ENCODE data around the gene PLCH1. TPM values are rescaled to one million over a fixed set of nuclear protein-coding genes. Genes with fewer than 3 reads are reported as not detected.

The PLCH1 gene
- total RNA-seq, 1 experiment from 2014 or later: 8.9 TPM

DNA sequence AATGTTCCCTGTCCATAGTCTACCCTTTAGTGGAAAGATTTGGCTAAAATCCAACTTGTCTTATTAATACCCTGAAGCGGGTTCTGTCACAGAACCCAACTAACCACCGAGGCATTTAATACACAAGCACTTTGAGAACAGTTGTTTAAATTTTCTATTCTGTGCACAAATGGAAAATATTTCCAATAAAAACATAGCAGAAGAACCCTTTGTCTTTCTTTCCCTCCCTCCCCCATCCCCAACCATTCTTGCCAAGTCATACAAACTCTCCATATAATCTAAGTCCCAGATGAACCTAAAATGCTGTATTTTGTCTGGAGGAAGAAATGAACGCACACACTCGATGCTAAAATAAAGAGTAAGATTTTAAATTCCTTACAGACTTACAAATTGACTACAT, 324.5 kb downstream of the PLCH1 start:
- Mint-ChIP-seq H3K9me3 (peaks cover 6% of the 10 kb centered on the region), H3K36me3 (no peaks in the 10 kb centered on the region), H3K27me3 (ENCODE audit: low read depth) (no peaks in the 10 kb centered on the region; the same call in 1 of the 2 replicates), H3K4me3 (no peak overlapping the region), H3K27ac (no peak overlapping the region), H3K4me1 (peaks cover 39% of the 10 kb centered on the region)
- DNase-seq (ENCODE audit: low spot score) (no peak), ATAC-seq (no peak)
- ChIA-PET CTCF (interaction anchor here (1.0 to 2.0 kb wide), 4 partner anchors 13 to 282 kb away, joined by 3 to 14 read pairs (median 8); no protein-coding TSS in a partner anchor), POLR2A (no interaction called here)
- TF ChIP-seq, protein P1, sequence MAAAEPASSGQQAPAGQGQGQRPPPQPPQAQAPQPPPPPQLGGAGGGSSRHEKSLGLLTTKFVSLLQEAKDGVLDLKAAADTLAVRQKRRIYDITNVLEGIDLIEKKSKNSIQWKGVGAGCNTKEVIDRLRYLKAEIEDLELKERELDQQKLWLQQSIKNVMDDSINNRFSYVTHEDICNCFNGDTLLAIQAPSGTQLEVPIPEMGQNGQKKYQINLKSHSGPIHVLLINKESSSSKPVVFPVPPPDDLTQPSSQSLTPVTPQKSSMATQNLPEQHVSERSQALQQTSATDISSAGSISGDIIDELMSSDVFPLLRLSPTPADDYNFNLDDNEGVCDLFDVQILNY (CRISPR knock-in tag; IDR thresholded peaks at IDR 0.05): no peak
- TF ChIP-seq HMGA2 (CRISPR knock-in tag; IDR thresholded peaks at IDR 0.05) (no peak), FOXK1 (CRISPR knock-in tag; IDR thresholded peaks at IDR 0.05) (no peak), ZNF232 (CRISPR knock-in tag; IDR thresholded peaks at IDR 0.05) (no peak)
- TF ChIP-seq, protein P2, sequence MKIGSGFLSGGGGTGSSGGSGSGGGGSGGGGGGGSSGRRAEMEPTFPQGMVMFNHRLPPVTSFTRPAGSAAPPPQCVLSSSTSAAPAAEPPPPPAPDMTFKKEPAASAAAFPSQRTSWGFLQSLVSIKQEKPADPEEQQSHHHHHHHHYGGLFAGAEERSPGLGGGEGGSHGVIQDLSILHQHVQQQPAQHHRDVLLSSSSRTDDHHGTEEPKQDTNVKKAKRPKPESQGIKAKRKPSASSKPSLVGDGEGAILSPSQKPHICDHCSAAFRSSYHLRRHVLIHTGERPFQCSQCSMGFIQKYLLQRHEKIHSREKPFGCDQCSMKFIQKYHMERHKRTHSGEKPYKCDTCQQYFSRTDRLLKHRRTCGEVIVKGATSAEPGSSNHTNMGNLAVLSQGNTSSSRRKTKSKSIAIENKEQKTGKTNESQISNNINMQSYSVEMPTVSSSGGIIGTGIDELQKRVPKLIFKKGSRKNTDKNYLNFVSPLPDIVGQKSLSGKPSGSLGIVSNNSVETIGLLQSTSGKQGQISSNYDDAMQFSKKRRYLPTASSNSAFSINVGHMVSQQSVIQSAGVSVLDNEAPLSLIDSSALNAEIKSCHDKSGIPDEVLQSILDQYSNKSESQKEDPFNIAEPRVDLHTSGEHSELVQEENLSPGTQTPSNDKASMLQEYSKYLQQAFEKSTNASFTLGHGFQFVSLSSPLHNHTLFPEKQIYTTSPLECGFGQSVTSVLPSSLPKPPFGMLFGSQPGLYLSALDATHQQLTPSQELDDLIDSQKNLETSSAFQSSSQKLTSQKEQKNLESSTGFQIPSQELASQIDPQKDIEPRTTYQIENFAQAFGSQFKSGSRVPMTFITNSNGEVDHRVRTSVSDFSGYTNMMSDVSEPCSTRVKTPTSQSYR (CRISPR knock-in tag; IDR thresholded peaks at IDR 0.05): no peak

DNA sequence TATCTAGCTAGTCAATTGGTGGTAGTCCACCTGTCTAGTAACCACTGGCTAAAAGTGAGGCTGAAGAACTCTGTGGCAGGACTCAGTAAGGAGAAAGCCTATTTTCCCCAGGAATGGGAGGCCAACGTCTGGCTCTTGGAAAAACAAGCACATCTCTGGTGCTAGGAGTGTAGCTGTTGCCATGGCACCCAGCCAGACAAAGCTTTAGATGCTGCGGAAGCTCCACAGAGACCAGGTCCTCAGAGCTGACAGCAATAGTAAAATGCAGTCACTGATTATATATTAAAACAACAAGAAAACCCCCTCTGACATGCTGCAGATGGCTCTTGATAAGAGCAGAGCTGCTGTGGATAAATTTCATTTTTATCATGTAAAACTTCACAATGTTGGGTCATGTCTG, 326.5 kb downstream of the PLCH1 start:
- Mint-ChIP-seq H3K27ac (no peak overlapping the region), H3K9me3 (no peaks in the 10 kb centered on the region), H3K36me3 (no peaks in the 10 kb centered on the region), H3K4me3 (no peak overlapping the region), H3K27me3 (ENCODE audit: low read depth) (no peaks in the 10 kb centered on the region), H3K4me1 (peaks cover 32% of the 10 kb centered on the region)
- DNase-seq (ENCODE audit: low spot score) (no peak), ATAC-seq (no peak)
- TF ChIP-seq ZNF263 (CRISPR knock-in tag; IDR thresholded peaks at IDR 0.05; ENCODE audit: low read depth): no peak
- TF ChIP-seq, protein P3, sequence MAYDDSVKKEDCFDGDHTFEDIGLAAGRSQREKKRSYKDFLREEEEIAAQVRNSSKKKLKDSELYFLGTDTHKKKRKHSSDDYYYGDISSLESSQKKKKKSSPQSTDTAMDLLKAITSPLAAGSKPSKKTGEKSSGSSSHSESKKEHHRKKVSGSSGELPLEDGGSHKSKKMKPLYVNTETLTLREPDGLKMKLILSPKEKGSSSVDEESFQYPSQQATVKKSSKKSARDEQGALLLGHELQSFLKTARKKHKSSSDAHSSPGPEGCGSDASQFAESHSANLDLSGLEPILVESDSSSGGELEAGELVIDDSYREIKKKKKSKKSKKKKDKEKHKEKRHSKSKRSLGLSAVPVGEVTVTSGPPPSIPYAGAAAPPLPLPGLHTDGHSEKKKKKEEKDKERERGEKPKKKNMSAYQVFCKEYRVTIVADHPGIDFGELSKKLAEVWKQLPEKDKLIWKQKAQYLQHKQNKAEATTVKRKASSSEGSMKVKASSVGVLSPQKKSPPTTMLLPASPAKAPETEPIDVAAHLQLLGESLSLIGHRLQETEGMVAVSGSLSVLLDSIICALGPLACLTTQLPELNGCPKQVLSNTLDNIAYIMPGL (CRISPR knock-in tag; IDR thresholded peaks at IDR 0.05): no peak
- ChIA-PET CTCF (no interaction called here), POLR2A (no interaction called here)

DNA sequence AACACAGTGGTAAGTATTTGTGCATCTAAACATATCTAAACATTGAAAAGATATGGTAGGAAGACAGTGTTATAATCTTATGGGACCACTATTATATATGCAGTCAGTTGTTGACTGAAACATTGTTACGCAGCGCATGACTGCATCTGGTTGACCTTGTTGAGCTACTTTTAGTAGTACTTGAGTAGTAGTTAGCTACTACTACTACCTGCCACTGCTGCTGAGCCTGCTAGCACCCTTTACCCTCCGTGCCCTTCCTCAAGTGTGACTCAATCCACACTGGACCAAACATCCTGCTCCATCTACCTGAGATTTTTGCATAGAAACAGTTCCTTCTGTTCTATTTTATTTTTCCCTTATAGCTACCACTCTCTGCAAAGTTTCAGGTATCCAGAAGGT, 327.8 kb downstream of the PLCH1 start:
- no peak for DNase-seq (ENCODE audit: low spot score)
- no peak overlapping the region for H3K4me3 Mint-ChIP-seq
- POLR2A ChIA-PET: no interaction called here
- no peak for TF ChIP-seq NFYB (CRISPR knock-in tag; conservative IDR thresholded peaks at IDR 0.05; ENCODE audit: low read depth)
- no peak for TF ChIP-seq TCF7 (CRISPR knock-in tag; IDR thresholded peaks at IDR 0.05; ENCODE audit: low read depth)
- no peak for TF ChIP-seq GABPB1 (CRISPR knock-in tag; IDR thresholded peaks at IDR 0.05)
- TF ChIP-seq RELA (CRISPR knock-in tag; IDR thresholded peaks at IDR 0.05; ENCODE audit: borderline replicate concordance): no peak
- TF ChIP-seq, protein P4, sequence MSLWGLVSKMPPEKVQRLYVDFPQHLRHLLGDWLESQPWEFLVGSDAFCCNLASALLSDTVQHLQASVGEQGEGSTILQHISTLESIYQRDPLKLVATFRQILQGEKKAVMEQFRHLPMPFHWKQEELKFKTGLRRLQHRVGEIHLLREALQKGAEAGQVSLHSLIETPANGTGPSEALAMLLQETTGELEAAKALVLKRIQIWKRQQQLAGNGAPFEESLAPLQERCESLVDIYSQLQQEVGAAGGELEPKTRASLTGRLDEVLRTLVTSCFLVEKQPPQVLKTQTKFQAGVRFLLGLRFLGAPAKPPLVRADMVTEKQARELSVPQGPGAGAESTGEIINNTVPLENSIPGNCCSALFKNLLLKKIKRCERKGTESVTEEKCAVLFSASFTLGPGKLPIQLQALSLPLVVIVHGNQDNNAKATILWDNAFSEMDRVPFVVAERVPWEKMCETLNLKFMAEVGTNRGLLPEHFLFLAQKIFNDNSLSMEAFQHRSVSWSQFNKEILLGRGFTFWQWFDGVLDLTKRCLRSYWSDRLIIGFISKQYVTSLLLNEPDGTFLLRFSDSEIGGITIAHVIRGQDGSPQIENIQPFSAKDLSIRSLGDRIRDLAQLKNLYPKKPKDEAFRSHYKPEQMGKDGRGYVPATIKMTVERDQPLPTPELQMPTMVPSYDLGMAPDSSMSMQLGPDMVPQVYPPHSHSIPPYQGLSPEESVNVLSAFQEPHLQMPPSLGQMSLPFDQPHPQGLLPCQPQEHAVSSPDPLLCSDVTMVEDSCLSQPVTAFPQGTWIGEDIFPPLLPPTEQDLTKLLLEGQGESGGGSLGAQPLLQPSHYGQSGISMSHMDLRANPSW (CRISPR knock-in tag; conservative IDR thresholded peaks at IDR 0.05; ENCODE audit: low read depth): no peak
- TF ChIP-seq, protein P5, sequence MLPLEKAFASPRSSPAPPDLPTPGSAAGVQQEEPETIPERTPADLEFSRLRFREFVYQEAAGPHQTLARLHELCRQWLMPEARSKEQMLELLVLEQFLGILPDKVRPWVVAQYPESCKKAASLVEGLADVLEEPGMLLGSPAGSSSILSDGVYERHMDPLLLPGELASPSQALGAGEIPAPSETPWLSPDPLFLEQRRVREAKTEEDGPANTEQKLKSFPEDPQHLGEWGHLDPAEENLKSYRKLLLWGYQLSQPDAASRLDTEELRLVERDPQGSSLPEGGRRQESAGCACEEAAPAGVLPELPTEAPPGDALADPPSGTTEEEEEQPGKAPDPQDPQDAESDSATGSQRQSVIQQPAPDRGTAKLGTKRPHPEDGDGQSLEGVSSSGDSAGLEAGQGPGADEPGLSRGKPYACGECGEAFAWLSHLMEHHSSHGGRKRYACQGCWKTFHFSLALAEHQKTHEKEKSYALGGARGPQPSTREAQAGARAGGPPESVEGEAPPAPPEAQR (CRISPR knock-in tag; IDR thresholded peaks at IDR 0.05): no peak
- TF ChIP-seq, protein P6, sequence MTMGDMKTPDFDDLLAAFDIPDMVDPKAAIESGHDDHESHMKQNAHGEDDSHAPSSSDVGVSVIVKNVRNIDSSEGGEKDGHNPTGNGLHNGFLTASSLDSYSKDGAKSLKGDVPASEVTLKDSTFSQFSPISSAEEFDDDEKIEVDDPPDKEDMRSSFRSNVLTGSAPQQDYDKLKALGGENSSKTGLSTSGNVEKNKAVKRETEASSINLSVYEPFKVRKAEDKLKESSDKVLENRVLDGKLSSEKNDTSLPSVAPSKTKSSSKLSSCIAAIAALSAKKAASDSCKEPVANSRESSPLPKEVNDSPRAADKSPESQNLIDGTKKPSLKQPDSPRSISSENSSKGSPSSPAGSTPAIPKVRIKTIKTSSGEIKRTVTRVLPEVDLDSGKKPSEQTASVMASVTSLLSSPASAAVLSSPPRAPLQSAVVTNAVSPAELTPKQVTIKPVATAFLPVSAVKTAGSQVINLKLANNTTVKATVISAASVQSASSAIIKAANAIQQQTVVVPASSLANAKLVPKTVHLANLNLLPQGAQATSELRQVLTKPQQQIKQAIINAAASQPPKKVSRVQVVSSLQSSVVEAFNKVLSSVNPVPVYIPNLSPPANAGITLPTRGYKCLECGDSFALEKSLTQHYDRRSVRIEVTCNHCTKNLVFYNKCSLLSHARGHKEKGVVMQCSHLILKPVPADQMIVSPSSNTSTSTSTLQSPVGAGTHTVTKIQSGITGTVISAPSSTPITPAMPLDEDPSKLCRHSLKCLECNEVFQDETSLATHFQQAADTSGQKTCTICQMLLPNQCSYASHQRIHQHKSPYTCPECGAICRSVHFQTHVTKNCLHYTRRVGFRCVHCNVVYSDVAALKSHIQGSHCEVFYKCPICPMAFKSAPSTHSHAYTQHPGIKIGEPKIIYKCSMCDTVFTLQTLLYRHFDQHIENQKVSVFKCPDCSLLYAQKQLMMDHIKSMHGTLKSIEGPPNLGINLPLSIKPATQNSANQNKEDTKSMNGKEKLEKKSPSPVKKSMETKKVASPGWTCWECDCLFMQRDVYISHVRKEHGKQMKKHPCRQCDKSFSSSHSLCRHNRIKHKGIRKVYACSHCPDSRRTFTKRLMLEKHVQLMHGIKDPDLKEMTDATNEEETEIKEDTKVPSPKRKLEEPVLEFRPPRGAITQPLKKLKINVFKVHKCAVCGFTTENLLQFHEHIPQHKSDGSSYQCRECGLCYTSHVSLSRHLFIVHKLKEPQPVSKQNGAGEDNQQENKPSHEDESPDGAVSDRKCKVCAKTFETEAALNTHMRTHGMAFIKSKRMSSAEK (CRISPR knock-in tag; IDR thresholded peaks at IDR 0.05; ENCODE audit: borderline replicate concordance): no peak
- TF ChIP-seq, protein P7, sequence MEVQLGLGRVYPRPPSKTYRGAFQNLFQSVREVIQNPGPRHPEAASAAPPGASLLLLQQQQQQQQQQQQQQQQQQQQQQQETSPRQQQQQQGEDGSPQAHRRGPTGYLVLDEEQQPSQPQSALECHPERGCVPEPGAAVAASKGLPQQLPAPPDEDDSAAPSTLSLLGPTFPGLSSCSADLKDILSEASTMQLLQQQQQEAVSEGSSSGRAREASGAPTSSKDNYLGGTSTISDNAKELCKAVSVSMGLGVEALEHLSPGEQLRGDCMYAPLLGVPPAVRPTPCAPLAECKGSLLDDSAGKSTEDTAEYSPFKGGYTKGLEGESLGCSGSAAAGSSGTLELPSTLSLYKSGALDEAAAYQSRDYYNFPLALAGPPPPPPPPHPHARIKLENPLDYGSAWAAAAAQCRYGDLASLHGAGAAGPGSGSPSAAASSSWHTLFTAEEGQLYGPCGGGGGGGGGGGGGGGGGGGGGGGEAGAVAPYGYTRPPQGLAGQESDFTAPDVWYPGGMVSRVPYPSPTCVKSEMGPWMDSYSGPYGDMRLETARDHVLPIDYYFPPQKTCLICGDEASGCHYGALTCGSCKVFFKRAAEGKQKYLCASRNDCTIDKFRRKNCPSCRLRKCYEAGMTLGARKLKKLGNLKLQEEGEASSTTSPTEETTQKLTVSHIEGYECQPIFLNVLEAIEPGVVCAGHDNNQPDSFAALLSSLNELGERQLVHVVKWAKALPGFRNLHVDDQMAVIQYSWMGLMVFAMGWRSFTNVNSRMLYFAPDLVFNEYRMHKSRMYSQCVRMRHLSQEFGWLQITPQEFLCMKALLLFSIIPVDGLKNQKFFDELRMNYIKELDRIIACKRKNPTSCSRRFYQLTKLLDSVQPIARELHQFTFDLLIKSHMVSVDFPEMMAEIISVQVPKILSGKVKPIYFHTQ (CRISPR knock-in tag; IDR thresholded peaks at IDR 0.05): no peak

More for the DNA sequence above, 327.8 kb downstream of the PLCH1 start:
- Mint-ChIP-seq H3K9me3 (peaks cover under 1% of the 10 kb centered on the region), H3K27ac (no peak overlapping the region), H3K27me3 (ENCODE audit: low read depth) (no peaks in the 10 kb centered on the region), H3K36me3 (no peaks in the 10 kb centered on the region), H3K4me1 (peaks cover 34% of the 10 kb centered on the region)
- ATAC-seq: no peak
- CTCF ChIA-PET: no interaction called here
